ENCODE measurements around the gene STXBP2.

GRCh38 chr19:7678971-7679751 is 42.3 kb downstream of the STXBP2 start:
- TF ChIP-seq CTCF (IDR thresholded peaks at IDR 0.05; ENCODE audit: low read depth, low read length, missing input control), result no peak
- TF ChIP-seq SP1 (IDR thresholded peaks at IDR 0.05), result no peak
- TF ChIP-seq EGR1 (IDR thresholded peaks at IDR 0.05; ENCODE audit: low read depth in 2 of 2), result no peak
- no peak for TF ChIP-seq MAX (IDR thresholded peaks at IDR 0.05)
